AG04449 (cell line): ENCODE data around the gene RWDD3.

Source experiments
- CTCF ChIA-PET: fragments of 350-600 bp; formaldehyde crosslinking; extraction: SDS; loops from one replicate; lab custom pipeline; 2021; ENCODE audit warnings: antibody characterized with exemption; lab: Yijun Ruan, JAX
- POLR2A ChIA-PET: fragments of 400-600, 350-600 bp; formaldehyde crosslinking; extraction: SDS; loops from one replicate; lab custom pipeline; 2020; ENCODE audit warnings: antibody characterized with exemption, inconsistent platforms; lab: Yijun Ruan, JAX
- DNase-seq: peaks from one replicate; pipeline ENCODE4 v3.0.0-alpha.2; 2010; ENCODE audit warnings: low read depth, low spot score
- H3K4me3 ChIP-seq: 2 replicates; pipeline ENCODE4 v1.5.1; 2011; ENCODE audit warnings: low read depth, mild to moderate bottlenecking, control low read depth, low read length
- TF ChIP-seq, protein P1 (sequence below): IDR thresholded peaks from one replicate; pipeline ENCODE4 v1.5.1; 2011; ENCODE audit warnings: mild to moderate bottlenecking, moderate library complexity, low read length, control low read depth, inconsistent platforms; ENCODE audit not compliant: insufficient read depth; ENCODE audit errors: missing control alignments

The RWDD3 gene

DNA sequence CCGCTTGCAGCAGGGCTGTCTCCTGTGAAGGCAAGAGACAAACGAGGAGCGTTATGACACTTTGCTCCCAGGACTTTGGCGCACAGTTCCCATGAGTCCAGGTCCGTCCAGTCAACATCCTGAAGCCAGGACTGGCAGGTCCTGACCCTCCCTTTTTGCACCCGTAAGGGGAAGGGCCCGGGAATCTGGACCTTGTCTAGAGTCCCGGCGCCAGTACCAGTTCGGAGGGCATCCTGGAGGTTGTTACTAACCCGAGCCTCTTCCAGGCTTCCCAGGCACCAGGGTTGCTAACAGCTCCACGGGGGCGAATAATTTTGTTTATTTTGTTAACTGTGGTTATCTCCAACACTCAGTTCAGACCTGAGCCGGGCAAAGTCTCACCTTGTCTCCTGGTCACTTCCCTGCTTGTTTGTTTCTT lies 682 bp upstream of the RWDD3 start:
- DNase-seq: no peak
- H3K4me3 ChIP-seq: peak overlapping the region; percentile 90
- TF ChIP-seq, protein P1, sequence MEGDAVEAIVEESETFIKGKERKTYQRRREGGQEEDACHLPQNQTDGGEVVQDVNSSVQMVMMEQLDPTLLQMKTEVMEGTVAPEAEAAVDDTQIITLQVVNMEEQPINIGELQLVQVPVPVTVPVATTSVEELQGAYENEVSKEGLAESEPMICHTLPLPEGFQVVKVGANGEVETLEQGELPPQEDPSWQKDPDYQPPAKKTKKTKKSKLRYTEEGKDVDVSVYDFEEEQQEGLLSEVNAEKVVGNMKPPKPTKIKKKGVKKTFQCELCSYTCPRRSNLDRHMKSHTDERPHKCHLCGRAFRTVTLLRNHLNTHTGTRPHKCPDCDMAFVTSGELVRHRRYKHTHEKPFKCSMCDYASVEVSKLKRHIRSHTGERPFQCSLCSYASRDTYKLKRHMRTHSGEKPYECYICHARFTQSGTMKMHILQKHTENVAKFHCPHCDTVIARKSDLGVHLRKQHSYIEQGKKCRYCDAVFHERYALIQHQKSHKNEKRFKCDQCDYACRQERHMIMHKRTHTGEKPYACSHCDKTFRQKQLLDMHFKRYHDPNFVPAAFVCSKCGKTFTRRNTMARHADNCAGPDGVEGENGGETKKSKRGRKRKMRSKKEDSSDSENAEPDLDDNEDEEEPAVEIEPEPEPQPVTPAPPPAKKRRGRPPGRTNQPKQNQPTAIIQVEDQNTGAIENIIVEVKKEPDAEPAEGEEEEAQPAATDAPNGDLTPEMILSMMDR: no peak
- ChIA-PET CTCF (interaction anchor here (0.6 to 3.1 kb wide), 25 partner anchors 8 to 379 kb away, joined by 3 to 45 read pairs (median 5); partner anchors contain the start of gene ALG14), POLR2A (interaction anchor here (0.7 to 1.9 kb wide), 2 partner anchors 10 to 160 kb away, joined by 4 to 10 read pairs; partner anchors contain the start of gene ALG14)

DNA sequence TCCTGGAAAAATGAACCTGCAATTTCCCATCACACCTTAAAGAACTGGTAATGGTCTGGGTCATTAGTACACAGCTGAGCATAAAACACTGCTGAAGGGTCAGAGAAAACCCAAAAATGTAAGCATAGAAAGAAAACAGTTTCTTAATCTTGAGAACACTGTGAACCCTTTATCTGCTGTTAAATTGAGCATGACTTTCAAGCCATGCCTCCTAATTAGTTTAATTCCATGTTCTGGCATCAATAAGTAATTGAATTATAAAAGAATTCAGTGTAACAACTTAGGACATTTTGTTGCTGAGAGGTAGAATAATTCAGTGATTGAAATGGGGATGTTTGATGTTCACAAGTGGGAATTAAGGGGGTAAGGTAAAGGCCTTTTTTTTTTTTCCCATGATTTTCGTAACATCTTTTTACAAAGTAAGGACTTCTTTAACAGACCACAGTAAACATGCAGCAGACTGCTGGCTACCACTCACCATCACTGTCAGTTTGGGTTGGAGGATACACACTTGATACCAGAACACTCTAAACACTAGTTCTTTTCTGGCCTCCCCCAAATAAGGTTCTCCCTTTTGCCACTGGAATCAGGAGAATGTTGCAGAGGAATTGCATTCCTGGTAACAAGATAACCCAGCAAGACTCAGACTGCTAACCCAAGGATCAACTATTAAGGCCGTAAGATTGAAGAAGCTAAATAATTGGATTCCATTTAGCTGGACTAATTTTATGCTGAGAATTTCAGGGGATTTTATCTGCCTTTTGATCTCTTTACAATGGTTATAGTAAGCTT lies 3.0 kb downstream of the RWDD3 start:
- no peak for DNase-seq
- ChIA-PET CTCF (interaction anchor here (1.0 kb wide), 1 partner anchor 11 kb away, joined by 3 read pairs; no protein-coding TSS in a partner anchor), POLR2A (no interaction called here)
- TF ChIP-seq, protein P1: no peak
- H3K4me3 ChIP-seq: no peak overlapping the region

DNA sequence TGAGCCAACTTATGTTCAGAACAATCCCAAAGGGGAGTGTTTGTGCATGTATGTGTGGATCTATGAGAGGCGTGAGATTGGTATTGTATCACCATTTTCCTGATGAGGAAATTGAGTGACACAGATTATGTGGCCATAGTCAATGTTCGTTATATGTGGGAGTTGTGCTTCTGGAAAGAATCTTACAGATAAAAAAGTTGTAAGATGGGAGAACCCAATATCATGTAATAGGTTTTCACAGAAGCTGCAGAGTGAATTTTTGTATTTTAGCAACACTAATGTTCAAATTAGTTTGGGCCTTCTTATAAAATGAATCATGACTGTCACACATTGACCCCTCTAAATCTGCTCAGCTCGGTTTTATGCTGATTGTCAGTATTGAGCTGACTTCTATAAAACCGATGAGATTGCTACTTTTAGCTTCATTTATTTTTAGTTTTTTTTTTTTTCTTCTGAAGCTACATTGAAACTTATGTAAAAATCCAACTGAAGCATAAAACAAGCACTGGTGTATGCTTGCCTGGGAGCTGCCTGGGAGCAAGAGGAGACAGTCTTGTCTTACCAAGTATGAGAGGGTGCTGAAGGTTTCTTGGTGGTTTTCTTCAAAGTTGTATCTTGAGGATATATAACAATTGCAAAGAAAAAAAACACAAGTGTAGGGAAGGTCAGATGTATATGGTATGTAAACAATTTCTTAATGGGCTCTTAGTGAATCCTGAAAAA lies 4.1 kb downstream of the RWDD3 start:
- TF ChIP-seq, protein P1: no peak
- DNase-seq: no peak
- POLR2A ChIA-PET: no interaction called here
- H3K4me3 ChIP-seq: no peak overlapping the region
- CTCF ChIA-PET: interaction anchor here (1.6 kb wide), 1 partner anchor 120 kb away, joined by 4 read pairs; the partner anchor contains the start of gene TLCD4

DNA sequence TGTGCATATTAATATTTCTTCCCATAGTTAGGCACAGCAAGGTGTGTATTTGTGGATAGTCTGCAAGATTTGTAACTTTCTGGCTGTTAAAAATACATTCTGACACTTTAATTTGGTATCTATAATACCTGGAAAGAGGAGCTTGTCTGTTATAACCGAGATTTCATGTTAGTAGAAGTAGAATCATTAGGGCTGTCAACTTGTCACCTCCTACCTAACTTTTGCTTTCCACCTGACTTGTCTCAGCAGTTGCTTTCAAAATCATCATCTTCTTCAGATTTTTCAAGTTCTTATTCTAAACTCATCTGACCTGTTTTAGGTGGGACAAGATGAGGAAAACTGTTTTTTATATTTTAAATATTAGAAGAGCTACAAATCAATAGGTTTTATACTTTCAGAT lies 11.0 kb downstream of the RWDD3 start:
- CTCF ChIA-PET: interaction anchor here (5.1 kb wide), 1 partner anchor 11 kb away, joined by 45 read pairs; the partner anchor contains the start of gene RWDD3
- no peak overlapping the region for H3K4me3 ChIP-seq
- POLR2A ChIA-PET: no interaction called here
- DNase-seq: no peak
- TF ChIP-seq, protein P1: no peak

DNA sequence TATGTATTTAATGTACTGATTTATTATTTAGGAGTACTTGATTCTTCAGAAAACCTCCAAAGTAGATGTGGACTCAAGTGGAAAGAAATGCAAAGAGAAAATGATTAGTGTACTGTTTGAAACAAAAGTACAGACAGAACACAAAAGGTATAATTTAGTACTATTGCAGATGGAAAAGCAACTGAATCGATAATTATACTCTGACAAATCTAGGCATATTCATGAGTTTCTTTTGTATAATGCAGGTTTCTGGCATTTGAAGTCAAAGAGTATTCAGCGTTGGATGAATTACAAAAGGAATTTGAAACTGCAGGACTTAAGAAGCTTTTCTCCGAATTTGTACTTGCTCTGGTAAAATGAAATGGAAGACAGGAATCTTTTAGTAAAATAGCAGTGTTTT lies 12.5 kb downstream of the RWDD3 start:
- CTCF ChIA-PET: interaction anchor here (5.1 kb wide), 1 partner anchor 13 kb away, joined by 45 read pairs; the partner anchor contains the start of gene RWDD3
- DNase-seq: no peak
- no peak overlapping the region for H3K4me3 ChIP-seq
- TF ChIP-seq, protein P1: no peak
- POLR2A ChIA-PET: no interaction called here
